MG63 (cell line): ENCODE data around the gene MISP. TPM values are rescaled to one million over a fixed set of nuclear protein-coding genes. Genes with fewer than 3 reads are reported as not detected.

Experiments used
- DNase-seq: peaks from one replicate; pipeline ENCODE4 v3.0.0-alpha.2; 2020
- H3K27me3 ChIP-seq: fragments of 250-450 bp; sonication (Bioruptor Pico); 2 replicates; pipeline ENCODE4 v1.5.1; 2020; ENCODE audit warnings: mild to moderate bottlenecking, moderate library complexity
- H3K36me3 ChIP-seq: fragments of 250-450 bp; sonication (Bioruptor Pico); 2 replicates; pipeline ENCODE4 v1.5.1; 2020; ENCODE audit warnings: mild to moderate bottlenecking, moderate library complexity
- H3K4me3 ChIP-seq: fragments of 250-450 bp; sonication (Bioruptor Pico); 2 replicates; pipeline ENCODE4 v1.5.1; 2020; ENCODE audit warnings: mild to moderate bottlenecking, moderate library complexity
- H3K9me3 ChIP-seq: fragments of 250-450 bp; sonication (Bioruptor Pico); 2 replicates; pipeline ENCODE4 v1.5.1; 2020; ENCODE audit warnings: mild to moderate bottlenecking, moderate library complexity
- total RNA-seq: library from RNA; depleted of rRNA; stranded (reverse); fragments of >200 nt; shearing (Covaris generic); gene quantifications from 2 replicates; pipeline ENCODE4 v1.2.3, GENCODE V29; 2014; ENCODE audit warnings: low replicate concordance; rRNA removed

Gene MISP
- total RNA-seq, 1 experiment from 2014 or later, result not detected

DNA sequence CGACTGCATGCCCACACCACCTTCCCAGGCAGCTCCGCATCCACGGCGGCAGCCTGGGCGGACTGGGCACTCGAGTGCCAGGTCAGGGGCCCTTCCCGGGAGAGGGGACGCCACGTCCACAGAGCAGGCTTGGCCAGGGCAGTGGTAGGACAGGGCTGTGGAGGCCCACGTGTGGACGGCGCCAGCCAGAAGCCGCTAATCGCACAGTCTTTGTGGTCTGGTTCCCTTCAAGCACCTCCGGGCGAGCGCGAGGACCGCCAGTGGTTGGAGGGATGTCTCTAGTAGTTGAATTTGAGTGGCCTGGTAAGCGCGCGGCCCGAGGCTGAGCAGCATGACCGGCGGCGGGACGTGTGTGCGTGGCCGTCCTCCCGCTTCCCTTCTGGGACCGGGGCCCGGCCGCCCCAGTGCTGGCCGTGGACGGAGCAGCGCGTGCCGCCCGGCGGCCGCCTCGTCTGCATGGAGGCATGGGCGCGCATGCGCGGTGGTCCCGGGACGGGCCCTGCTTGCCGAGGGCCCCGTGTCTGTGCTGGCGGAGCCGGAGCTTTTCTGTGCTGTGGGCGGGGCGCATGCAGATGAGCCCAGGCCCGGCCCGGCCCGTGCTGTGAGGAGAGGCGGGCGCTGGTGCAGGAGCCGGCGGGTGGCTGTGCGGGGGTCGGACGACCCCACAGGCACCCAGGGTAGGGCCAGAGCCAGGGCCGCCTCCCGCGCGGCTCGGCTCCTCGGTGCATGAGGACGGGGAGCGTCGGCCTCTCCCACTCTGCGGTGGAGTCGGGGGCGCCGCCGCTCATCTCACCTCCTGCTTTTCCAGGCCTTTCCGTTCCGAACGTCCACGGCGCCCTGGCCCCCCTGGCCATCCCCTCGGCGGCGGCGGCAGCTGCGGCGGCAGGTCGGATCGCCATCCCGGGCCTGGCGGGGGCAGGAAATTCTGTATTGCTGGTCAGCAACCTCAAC, 55.0 kb downstream of the MISP start:
- H3K4me3 ChIP-seq, result no peak overlapping the region
- no peak for DNase-seq
- H3K9me3 ChIP-seq, result no peaks in the 10 kb centered on the region
- no peaks in the 10 kb centered on the region for H3K27me3 ChIP-seq
- peaks cover 67% of the 10 kb centered on the region for H3K36me3 ChIP-seq

DNA sequence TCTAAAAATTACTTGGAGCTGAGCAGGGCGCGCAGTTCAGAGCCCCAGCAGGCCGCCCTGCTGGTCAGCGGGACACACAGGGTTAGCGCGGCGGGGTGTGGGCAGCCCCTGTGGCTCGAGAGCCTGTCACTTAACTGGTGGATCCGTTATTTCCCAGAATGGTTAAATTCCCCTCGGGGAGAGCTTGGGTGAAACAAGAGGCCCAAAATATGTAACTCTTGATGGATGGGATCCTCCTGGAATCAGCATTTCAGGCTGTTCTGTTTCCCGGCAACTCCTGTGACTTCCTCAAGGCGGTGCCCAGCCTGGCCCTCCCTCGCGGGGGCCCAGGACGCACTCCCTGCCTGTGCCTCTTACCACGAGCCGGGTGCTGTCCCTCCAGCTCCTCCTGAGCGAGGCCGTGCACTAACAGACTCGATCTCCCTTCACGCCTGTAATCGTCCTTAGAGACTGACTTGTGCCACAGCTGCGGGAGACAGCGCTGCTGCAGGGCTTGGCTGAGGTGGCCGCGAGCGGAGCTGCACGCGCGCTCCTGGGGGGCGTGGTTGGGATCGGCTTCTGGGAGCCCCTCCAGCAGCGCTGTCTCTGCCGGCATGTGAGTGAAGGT, 56.0 kb downstream of the MISP start:
- Histone ChIP-seq H3K27me3 (no peaks in the 10 kb centered on the region), H3K36me3 (peaks cover 65% of the 10 kb centered on the region), H3K9me3 (no peaks in the 10 kb centered on the region), H3K4me3 (no peak overlapping the region)
- no peak for DNase-seq

DNA sequence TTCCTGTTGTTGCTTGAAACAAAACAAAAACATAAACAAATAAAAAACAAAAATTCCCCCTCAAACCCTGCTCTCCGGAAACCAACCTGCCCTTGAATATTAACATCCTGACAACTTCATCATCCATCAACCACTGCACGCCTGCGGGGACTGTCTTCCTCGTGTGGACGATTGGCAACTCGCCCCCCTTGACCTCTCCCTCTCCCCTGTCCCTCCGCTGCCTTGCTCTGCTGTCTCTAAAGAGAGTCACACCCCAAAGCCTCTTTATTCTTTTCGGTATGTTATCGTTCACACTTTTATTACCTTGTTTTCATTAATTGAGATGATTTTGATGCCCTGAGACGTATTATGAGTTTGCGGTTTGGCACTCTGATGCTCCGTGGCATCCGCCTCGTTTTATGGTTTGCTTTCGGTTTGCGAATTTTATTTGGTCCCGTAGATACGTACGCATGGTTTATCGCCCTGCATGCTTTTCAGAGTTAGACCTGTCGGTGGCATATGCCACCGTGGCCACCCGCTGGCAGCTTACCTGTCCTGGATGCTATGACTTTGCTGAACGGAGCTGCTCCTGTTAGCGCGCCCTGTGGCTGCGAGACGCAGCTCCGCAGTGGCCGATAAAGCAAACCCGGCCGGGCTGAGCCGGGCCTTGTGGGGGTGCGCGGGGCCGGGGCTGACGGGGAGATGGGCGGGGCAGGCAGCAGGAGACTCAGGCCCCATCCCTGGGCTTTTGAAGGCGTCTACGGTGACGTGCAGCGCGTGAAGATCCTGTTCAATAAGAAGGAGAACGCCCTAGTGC, 56.9 kb downstream of the MISP start:
- Histone ChIP-seq H3K36me3 (peaks cover 61% of the 10 kb centered on the region), H3K27me3 (no peaks in the 10 kb centered on the region), H3K9me3 (no peaks in the 10 kb centered on the region), H3K4me3 (no peak overlapping the region)
- no peak for DNase-seq

DNA sequence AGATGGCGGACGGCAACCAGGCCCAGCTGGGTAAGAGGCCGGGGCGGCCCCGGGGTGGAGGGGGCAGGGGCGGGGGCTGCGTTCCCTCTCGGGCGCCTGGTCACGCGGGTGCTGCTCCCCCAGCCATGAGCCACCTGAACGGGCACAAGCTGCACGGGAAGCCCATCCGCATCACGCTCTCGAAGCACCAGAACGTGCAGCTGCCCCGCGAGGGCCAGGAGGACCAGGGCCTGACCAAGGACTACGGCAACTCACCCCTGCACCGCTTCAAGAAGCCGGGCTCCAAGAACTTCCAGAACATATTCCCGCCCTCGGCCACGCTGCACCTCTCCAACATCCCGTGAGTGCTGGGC, 57.5 kb downstream of the MISP start:
- H3K4me3 ChIP-seq, result no peak overlapping the region
- H3K27me3 ChIP-seq, result no peaks in the 10 kb centered on the region
- H3K36me3 ChIP-seq, result peaks cover 59% of the 10 kb centered on the region
- no peaks in the 10 kb centered on the region for H3K9me3 ChIP-seq
- DNase-seq, result no peak

DNA sequence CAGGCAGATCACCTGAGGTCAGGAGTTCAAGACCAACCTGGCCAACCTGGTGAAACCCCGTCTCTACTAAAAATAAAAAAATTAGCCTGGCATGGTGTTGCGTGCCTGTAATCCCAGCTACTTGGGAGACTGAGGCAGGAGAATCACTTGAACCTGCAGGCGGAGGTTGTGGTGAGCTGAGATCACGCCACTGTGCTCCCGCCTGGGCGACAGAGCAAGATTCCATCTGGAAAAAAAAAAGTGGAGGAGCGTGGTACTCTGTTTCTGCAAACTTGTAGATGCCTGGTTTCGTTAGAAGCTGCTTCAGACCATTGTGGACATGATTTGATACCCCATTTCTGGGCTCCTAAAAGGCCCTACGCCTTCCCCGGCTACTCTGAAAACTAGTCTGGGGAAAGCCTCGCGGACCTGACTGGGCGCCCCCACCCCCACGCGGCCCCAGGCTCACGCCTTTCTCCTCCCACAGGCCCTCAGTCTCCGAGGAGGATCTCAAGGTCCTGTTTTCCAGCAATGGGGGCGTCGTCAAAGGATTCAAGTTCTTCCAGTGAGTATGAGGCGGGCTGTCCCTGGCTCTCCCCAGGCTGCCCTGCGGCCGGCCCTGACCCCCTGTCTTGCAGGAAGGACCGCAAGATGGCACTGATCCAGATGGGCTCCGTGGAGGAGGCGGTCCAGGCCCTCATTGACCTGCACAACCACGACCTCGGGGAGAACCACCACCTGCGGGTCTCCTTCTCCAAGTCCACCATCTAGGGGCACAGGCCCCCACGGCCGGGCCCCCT, 59.4 kb downstream of the MISP start:
- no peaks in the 10 kb centered on the region for H3K27me3 ChIP-seq

DNA sequence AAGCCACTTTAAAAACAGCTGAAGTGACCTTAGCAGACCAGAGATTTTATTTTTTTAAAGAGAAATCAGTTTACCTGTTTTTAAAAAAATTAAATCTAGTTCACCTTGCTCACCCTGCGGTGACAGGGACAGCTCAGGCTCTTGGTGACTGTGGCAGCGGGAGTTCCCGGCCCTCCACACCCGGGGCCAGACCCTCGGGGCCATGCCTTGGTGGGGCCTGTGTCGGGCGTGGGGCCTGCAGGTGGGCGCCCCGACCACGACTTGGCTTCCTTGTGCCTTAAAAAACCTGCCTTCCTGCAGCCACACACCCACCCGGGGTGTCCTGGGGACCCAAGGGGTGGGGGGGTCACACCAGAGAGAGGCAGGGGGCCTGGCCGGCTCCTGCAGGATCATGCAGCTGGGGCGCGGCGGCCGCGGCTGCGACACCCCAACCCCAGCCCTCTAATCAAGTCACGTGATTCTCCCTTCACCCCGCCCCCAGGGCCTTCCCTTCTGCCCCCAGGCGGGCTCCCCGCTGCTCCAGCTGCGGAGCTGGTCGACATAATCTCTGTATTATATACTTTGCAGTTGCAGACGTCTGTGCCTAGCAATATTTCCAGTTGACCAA, 60.1 kb downstream of the MISP start:
- H3K4me3 ChIP-seq, result no peak overlapping the region
- no peaks in the 10 kb centered on the region for H3K27me3 ChIP-seq
- DNase-seq, result no peak
- peaks cover 41% of the 10 kb centered on the region for H3K36me3 ChIP-seq
- H3K9me3 ChIP-seq, result no peaks in the 10 kb centered on the region

More for the DNA sequence above, 59.4 kb downstream of the MISP start:
- Histone ChIP-seq H3K9me3 (no peaks in the 10 kb centered on the region), H3K36me3 (peaks cover 45% of the 10 kb centered on the region), H3K4me3 (no peak overlapping the region)
- DNase-seq, result no peak

DNA sequence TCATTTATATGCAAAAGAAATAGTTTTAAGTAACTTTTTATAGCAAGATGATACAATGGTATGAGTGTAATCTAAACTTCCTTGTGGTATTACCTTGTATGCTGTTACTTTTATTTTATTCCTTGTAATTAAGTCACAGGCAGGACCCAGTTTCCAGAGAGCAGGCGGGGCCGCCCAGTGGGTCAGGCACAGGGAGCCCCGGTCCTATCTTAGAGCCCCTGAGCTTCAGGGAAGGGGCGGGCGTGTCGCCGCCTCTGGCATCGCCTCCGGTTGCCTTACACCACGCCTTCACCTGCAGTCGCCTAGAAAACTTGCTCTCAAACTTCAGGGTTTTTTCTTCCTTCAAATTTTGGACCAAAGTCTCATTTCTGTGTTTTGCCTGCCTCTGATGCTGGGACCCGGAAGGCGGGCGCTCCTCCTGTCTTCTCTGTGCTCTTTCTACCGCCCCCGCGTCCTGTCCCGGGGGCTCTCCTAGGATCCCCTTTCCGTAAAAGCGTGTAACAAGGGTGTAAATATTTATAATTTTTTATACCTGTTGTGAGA, 60.7 kb downstream of the MISP start:
- DNase-seq, result no peak
- no peak overlapping the region for H3K4me3 ChIP-seq
- no peaks in the 10 kb centered on the region for H3K27me3 ChIP-seq
- peaks cover 39% of the 10 kb centered on the region for H3K36me3 ChIP-seq
- H3K9me3 ChIP-seq, result no peaks in the 10 kb centered on the region

DNA sequence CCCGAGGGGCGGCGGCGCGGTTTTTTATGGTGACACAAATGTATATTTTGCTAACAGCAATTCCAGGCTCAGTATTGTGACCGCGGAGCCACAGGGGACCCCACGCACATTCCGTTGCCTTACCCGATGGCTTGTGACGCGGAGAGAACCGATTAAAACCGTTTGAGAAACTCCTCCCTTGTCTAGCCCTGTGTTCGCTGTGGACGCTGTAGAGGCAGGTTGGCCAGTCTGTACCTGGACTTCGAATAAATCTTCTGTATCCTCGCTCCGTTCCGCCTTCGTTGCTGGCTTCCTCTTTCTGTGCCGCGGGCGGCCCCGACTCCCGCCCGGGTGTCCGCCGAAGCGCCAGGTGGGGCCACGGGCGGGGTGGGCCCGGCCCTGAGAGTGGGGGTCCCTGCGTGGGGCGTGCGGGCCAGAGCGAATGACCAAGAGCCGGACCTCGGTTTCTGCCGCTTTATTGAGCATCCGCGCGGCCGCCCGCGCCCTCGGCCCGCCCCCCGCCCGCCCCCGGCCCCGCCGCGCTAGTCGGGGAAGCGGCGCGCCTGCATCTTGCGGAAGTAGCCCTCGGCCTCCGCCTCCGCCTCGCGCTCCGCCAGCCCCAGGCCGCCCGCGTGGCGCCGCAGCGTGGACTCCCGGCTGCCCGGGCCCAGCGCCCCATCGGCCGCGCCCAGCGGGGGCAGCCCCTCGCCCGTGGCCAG, 61.3 kb downstream of the MISP start:
- Histone ChIP-seq H3K9me3 (no peaks in the 10 kb centered on the region), H3K36me3 (peaks cover 33% of the 10 kb centered on the region), H3K27me3 (no peaks in the 10 kb centered on the region), H3K4me3 (no peak overlapping the region)
- no peak for DNase-seq

DNA sequence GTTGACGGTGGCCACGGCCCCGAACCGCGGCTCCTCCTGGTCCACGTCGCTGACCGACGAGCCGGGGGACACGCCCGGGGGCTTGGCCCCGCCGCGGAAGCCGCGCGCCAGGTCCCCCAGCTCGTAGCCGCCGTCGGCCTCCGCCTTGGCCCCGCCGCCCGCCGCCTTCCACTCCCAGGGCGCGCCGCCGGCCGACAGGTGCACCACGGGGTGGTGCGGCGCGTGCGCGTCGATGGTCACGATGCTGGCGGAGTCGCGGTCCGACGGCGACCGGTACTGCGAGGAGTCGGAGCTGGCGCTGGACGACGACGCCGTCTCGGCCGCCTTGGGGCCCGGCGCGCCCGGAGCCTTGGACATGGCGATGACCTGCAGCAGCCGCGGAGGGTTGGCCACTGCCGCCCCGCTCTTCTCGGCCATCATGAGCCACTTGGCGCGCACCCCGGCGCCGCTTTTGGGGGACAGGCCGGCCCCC, 61.9 kb downstream of the MISP start:
- peaks cover 27% of the 10 kb centered on the region for H3K36me3 ChIP-seq

DNA sequence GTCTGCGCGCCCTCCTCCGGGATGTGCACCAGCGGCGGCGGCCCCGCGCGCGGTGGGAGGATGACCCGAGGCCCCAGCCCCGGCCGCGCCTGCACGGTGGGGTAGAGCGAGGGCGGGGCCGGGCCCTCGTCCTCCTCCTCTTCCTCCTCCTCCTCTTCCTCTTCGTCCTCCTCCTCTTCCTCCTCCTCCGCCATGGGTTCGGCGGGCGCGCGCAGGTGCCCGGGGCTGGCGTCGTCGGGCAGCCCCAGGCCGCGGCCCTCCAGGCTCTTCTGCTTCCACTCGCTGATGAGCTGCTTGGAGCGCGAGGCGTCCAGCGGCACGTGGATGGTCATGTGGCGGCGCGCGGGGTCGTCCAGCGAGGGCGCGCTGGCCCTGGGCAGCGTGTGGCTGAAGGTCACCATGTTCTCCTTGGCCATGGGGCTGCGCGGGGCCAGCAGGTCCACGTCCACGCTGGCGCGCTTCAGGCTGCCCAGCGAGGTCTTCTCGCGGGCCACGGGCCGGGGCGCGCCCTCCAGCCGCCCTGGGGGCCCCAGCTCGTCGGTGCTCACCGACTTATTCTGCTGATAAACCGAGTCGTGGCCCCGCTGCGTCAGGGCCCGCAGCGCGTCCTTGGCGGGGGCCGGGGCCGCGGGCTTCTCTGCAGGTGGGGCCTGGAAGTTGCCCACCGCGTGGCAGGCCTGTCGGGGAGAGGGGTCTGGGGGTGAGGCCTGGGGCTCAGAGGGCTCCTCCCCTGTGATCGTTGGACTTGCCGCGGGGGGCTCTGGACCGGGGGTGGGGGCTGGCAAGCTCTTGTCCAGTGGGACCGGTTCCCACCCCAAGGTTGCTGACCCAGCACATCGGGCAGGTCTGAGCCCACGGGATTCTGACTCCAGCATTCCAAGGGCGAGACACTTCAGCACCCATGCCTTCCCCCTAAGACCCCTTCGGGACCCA, 62.6 kb downstream of the MISP start:
- DNase-seq, result no peak
- Histone ChIP-seq H3K27me3 (no peaks in the 10 kb centered on the region), H3K4me3 (no peak overlapping the region), H3K9me3 (no peaks in the 10 kb centered on the region), H3K36me3 (peaks cover 24% of the 10 kb centered on the region)

More for the DNA sequence above, 61.9 kb downstream of the MISP start:
- no peak for DNase-seq
- H3K27me3 ChIP-seq, result no peaks in the 10 kb centered on the region
- H3K9me3 ChIP-seq, result no peaks in the 10 kb centered on the region
- no peak overlapping the region for H3K4me3 ChIP-seq

Other genes with a start within 250 kb of the MISP start
- 22.6 and 27.7 TPM in 2 replicates for gene TPGS1, start 243.6 kb upstream of the MISP start, total RNA-seq
- gene CDC34, start 219.4 kb upstream of the MISP start, total RNA-seq, result 46.3 and 76.3 TPM in 2 replicates
- not detected in 2 replicates for gene GZMM, start 207.1 kb upstream of the MISP start, total RNA-seq
- 222 and 323 TPM in 2 replicates for gene BSG, start 178.5 kb upstream of the MISP start, total RNA-seq
- gene HCN2, start 161.2 kb upstream of the MISP start, total RNA-seq, result 0.46 TPM in 1 of 2 replicates, not detected in the other
- gene POLRMT, start 117.6 kb upstream of the MISP start, total RNA-seq, result 20.1 and 33.2 TPM in 2 replicates
- gene FGF22, start 111.2 kb upstream of the MISP start, total RNA-seq, result not detected in 2 replicates
- 22.0 and 23.5 TPM in 2 replicates for gene RNF126, start 87.9 kb upstream of the MISP start, total RNA-seq
- 16.0 and 25.0 TPM in 2 replicates for gene FSTL3, start 74.7 kb upstream of the MISP start, total RNA-seq
- gene PRSS57, start 55.7 kb upstream of the MISP start, total RNA-seq, result not detected in 2 replicates
- 9.3 and 10.5 TPM in 2 replicates for gene PALM, start 42.2 kb upstream of the MISP start, total RNA-seq
- 197 and 260 TPM in 2 replicates for gene PTBP1, start 46.3 kb downstream of the MISP start, total RNA-seq
- gene PLPPR3, start 70.8 kb downstream of the MISP start, total RNA-seq, result not detected in 2 replicates
- not detected in 2 replicates for gene AZU1, start 76.7 kb downstream of the MISP start, total RNA-seq
- not detected in 2 replicates for gene PRTN3, start 89.9 kb downstream of the MISP start, total RNA-seq
- not detected in 2 replicates for gene ELANE, start 101.2 kb downstream of the MISP start, total RNA-seq
- gene CFD, start 108.6 kb downstream of the MISP start, total RNA-seq, result 2.8 TPM in 1 of 2 replicates, not detected in the other
- gene MED16, start 142.1 kb downstream of the MISP start, total RNA-seq, result 18.1 and 20.4 TPM in 2 replicates
- gene RNU6-9, start 142.4 kb downstream of the MISP start, total RNA-seq, result not detected in 2 replicates
- gene R3HDM4, start 162.1 kb downstream of the MISP start, total RNA-seq, result 6.4 and 9.5 TPM in 2 replicates
- not detected in 2 replicates for gene KISS1R, start 166.2 kb downstream of the MISP start, total RNA-seq
- gene ARID3A, start 174.9 kb downstream of the MISP start, total RNA-seq, result 1.0 and 6.6 TPM in 2 replicates
- 37.8 and 61.8 TPM in 2 replicates for gene WDR18, start 233.2 kb downstream of the MISP start, total RNA-seq
- not detected in 2 replicates for gene GRIN3B, start 249.3 kb downstream of the MISP start, total RNA-seq